Caco-2 (cell line): ENCODE measurements around the gene CLEC1A. TPM values are rescaled to one million over a fixed set of nuclear protein-coding genes. Genes with fewer than 3 reads are reported as not detected.

Experiments used
- BruUV-seq: library from RNA; stranded (reverse); fragments of 400-500 nt; replicated peaks from 2 replicates; lab custom pipeline; 2021; lab: Mats Ljungman, UMichigan
- CTCF ChIA-PET: fragments of 300-600 bp; sonication (Branson Sonifier 250); formaldehyde crosslinking; loops from one replicate; lab custom pipeline; 2022; ENCODE audit warnings: antibody characterized with exemption; lab: Charles Lee
- POLR2A ChIA-PET: fragments of 300-600 bp; sonication (Branson Sonifier 250); formaldehyde crosslinking; loops from one replicate; lab custom pipeline; 2022; ENCODE audit warnings: antibody characterized with exemption; lab: Charles Lee
- DNase-seq, 2 experiments: peaks; one replicate each; pipeline versions ENCODE4 v3.0.0 to v3.0.0-alpha.2; 2020 to 2022
- H3K27me3 ChIP-seq: replicated peaks from 2 replicates; pipeline ENCODE4 v1.6.0; 2011; ENCODE audit warnings: low read length; ENCODE audit not compliant: control insufficient read depth, insufficient read depth
- H3K36me3 ChIP-seq: 2 replicates; pipeline ENCODE4 v1.5.1; 2011; ENCODE audit warnings: low read length; ENCODE audit not compliant: control insufficient read depth, insufficient read depth
- H3K4me1 ChIP-seq: fragments of 250-450 bp; sonication (Bioruptor Pico); 2 replicates; pipeline ENCODE4 v1.5.1; 2020; ENCODE audit warnings: mild to moderate bottlenecking
- H3K4me3 ChIP-seq: 2 replicates; pipeline ENCODE4 v1.5.1; 2011; ENCODE audit warnings: low read depth, mild to moderate bottlenecking, control low read depth, low read length
- H3K9me3 ChIP-seq: fragments of 250-450 bp; sonication (Bioruptor Pico); 2 replicates; pipeline ENCODE4 v1.5.1; 2020; ENCODE audit warnings: mild to moderate bottlenecking, moderate library complexity
- H3K27ac Mint-ChIP-seq: one replicate; pipeline ENCODE4 v1.8.0; 2022; ENCODE audit warnings: mixed read lengths; ENCODE audit not compliant: unreplicated experiment
- H3K27me3 Mint-ChIP-seq: one replicate; pipeline ENCODE4 v1.8.0; 2022; ENCODE audit warnings: mixed read lengths; ENCODE audit not compliant: insufficient read depth, unreplicated experiment
- H3K36me3 Mint-ChIP-seq: one replicate; pipeline ENCODE4 v1.8.0; 2022; ENCODE audit warnings: mild to moderate bottlenecking, mixed read lengths; ENCODE audit not compliant: insufficient read depth, unreplicated experiment
- H3K4me1 Mint-ChIP-seq: one replicate; pipeline ENCODE4 v1.8.0; 2022; ENCODE audit warnings: low read depth, mixed read lengths; ENCODE audit not compliant: unreplicated experiment
- H3K4me3 Mint-ChIP-seq: one replicate; pipeline ENCODE4 v1.8.0; 2022; ENCODE audit warnings: mild to moderate bottlenecking, moderate library complexity, mixed read lengths; ENCODE audit not compliant: unreplicated experiment
- H3K9me3 Mint-ChIP-seq: one replicate; pipeline ENCODE4 v1.8.0; 2022; ENCODE audit warnings: mixed read lengths; ENCODE audit not compliant: unreplicated experiment
- intact Hi-C: fragments of 100-400 bp; cut with micrococcal nuclease; formaldehyde crosslinking; loops from one replicate; pipeline ENCODE4 v1.10.0; 2022; ENCODE audit not compliant: unreplicated experiment
- total RNA-seq: library from RNA; stranded (reverse); gene quantifications from 2 replicates; pipeline ENCODE4 v1.2.3, GENCODE V29; 2022
- TF ChIP-seq, protein P1 (sequence below), 2 experiments: fragments of 200-600 bp in 1 of 2; IDR thresholded peaks; 1 replicate in 1 of 2; 2 replicates in 1 of 2; pipeline versions ENCODE4 v1.5.1 to v1.8.0; 2011 to 2022; ENCODE audit warnings: antibody characterized with exemption in 1 of 2, control low read depth in 1 of 2, inconsistent platforms in 1 of 2, low read depth in 1 of 2, low read length in 1 of 2, mild to moderate bottlenecking in 1 of 2, moderate library complexity in 1 of 2; ENCODE audit not compliant: insufficient read depth in 1 of 2, severe bottlenecking in 1 of 2, unreplicated experiment in 1 of 2

CLEC1A gene
- total RNA-seq, 1 experiment from 2014 or later: not detected

DNA sequence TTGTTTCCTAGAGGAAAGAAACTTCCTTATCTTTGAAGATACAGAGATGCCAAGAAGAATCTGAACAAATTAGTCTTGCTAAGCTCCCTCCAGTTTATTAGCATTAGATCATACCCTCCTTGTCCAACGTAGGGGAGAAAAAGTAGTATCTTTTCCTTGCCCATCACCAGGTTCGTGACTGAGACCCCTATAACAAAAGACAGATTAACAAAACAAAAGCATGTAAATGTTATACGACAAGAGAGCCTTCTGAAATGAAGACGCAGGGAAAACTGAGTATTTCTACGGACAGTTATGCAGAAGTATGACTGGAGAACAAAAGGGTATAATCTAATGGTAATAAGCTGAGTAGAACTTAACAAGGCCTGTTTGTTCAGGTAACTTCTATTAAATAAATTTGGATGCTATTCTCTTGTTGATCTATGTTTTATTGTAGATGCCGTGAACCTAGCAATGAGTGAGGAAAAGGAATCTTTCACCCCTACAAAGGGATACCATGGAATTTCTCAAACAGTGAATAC is 34.1 kb upstream of the CLEC1A start:
- CTCF ChIA-PET: no interaction called here
- no peak for DNase-seq
- POLR2A ChIA-PET: no interaction called here
- Mint-ChIP-seq H3K27me3 (peaks cover 16% of the 10 kb centered on the region), H3K36me3 (no peaks in the 10 kb centered on the region), H3K4me3 (no peak overlapping the region), H3K27ac (no peak overlapping the region), H3K4me1 (no peaks in the 10 kb centered on the region), H3K9me3 (no peaks in the 10 kb centered on the region)
- no peaks in the 10 kb centered on the region for H3K27me3 ChIP-seq
- no peaks in the 10 kb centered on the region for H3K9me3 ChIP-seq
- no peak overlapping the region for H3K4me3 ChIP-seq
- intact Hi-C loops: no loop called here
- no peaks in the 10 kb centered on the region for H3K4me1 ChIP-seq
- H3K36me3 ChIP-seq: no peaks in the 10 kb centered on the region
- no TSS peak for BruUV-seq
- TF ChIP-seq, protein P1, sequence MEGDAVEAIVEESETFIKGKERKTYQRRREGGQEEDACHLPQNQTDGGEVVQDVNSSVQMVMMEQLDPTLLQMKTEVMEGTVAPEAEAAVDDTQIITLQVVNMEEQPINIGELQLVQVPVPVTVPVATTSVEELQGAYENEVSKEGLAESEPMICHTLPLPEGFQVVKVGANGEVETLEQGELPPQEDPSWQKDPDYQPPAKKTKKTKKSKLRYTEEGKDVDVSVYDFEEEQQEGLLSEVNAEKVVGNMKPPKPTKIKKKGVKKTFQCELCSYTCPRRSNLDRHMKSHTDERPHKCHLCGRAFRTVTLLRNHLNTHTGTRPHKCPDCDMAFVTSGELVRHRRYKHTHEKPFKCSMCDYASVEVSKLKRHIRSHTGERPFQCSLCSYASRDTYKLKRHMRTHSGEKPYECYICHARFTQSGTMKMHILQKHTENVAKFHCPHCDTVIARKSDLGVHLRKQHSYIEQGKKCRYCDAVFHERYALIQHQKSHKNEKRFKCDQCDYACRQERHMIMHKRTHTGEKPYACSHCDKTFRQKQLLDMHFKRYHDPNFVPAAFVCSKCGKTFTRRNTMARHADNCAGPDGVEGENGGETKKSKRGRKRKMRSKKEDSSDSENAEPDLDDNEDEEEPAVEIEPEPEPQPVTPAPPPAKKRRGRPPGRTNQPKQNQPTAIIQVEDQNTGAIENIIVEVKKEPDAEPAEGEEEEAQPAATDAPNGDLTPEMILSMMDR (IDR thresholded peaks at IDR 0.05; ENCODE audit: insufficient read depth in 1 of 2, low read depth in 1 of 2, low read length in 1 of 2, severe bottlenecking in 1 of 2, unreplicated experiment in 1 of 2): no peak

DNA sequence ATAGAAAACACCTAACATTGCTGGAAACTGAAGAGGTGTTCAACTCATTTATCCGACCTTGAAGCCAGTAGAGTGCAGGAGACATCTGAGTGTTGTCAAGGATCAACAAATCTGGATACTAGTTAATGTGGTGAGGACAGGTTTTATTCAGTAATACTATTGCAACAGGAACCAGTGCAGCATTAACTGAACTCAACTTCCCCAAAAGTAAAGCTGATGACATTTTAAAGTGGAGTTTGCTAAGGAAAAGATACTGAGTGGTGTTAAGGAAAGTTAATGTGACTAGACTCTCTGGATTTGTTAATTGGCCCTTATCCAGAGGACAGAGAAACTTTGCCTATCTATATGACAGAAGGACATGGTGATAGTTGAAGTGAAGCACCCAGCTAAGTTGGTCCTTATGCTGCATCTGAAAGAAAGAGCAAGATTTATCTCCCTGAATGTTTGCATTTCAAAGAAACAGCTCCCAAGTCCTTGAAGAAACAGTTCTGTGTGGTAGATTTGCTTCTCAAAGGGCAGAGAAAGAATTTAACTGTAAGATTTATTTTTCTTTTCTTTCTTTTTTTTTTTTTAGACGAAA is 32.4 kb upstream of the CLEC1A start:
- Histone ChIP-seq H3K4me1 (no peaks in the 10 kb centered on the region), H3K9me3 (no peaks in the 10 kb centered on the region), H3K27me3 (no peaks in the 10 kb centered on the region; the same call in 1 of the 2 replicates), H3K36me3 (no peaks in the 10 kb centered on the region), H3K4me3 (no peak overlapping the region)
- no peak for DNase-seq
- no peaks in the 10 kb centered on the region for H3K36me3 Mint-ChIP-seq
- ChIA-PET CTCF (interaction anchor here (0.6 kb wide), 1 partner anchor 383 kb away, joined by 3 read pairs; no protein-coding TSS in a partner anchor), POLR2A (no interaction called here)
- TF ChIP-seq, protein P1 (IDR thresholded peaks at IDR 0.05; ENCODE audit: insufficient read depth in 1 of 2, low read depth in 1 of 2, low read length in 1 of 2, severe bottlenecking in 1 of 2, unreplicated experiment in 1 of 2): no peak
- H3K9me3 Mint-ChIP-seq: no peaks in the 10 kb centered on the region
- intact Hi-C loops: no loop called here
- no peak overlapping the region for H3K4me3 Mint-ChIP-seq
- H3K4me1 Mint-ChIP-seq: no peaks in the 10 kb centered on the region
- no TSS peak for BruUV-seq
- peaks cover 23% of the 10 kb centered on the region for H3K27me3 Mint-ChIP-seq
- H3K27ac Mint-ChIP-seq: no peak overlapping the region

DNA sequence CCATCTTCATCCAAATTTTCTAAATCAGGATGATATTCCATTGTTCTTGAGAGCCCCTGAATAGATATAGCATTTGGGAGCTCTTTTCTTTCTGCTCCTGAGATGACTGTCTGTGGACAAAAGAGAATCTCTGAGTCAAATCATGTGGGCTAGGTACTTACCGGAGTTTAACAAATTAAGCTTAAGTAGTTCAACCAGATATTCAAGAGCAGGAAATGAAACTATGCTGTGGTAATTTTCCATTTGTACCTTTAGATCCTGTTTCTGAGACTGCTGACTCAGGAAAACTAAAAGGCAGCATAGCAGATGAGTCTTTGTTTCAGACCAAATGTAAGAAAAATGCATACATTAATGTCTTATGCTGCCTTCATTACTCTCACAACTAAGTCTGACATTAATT is 31.3 kb upstream of the CLEC1A start, which contains the start of gene CLEC7A:
Gene CLEC7A (minus strand): TSS at position 158 of the 400 bp plus-strand sequence. CDS start 117 bp downstream, at position 41.
- Histone ChIP-seq H3K27me3 (no peaks in the 10 kb centered on the region; the same call in 1 of the 2 replicates), H3K4me1 (no peaks in the 10 kb centered on the region), H3K4me3 (no peak within 1 kb of the TSS), H3K36me3 (no peaks in the 10 kb centered on the region), H3K9me3 (no peaks in the 10 kb centered on the region)
- peaks cover 29% of the 10 kb centered on the region for H3K27me3 Mint-ChIP-seq
- POLR2A ChIA-PET: no interaction called here
- no peak within 1 kb of the TSS for H3K27ac Mint-ChIP-seq
- TF ChIP-seq, protein P1 (IDR thresholded peaks at IDR 0.05; ENCODE audit: insufficient read depth in 1 of 2, low read depth in 1 of 2, low read length in 1 of 2, severe bottlenecking in 1 of 2, unreplicated experiment in 1 of 2): no peak
- CTCF ChIA-PET: no interaction called here
- H3K4me3 Mint-ChIP-seq: no peak within 1 kb of the TSS
- H3K9me3 Mint-ChIP-seq: no peaks in the 10 kb centered on the region
- BruUV-seq: no TSS peak
- intact Hi-C loops: no loop called here
- H3K36me3 Mint-ChIP-seq: no peaks in the 10 kb centered on the region
- no peak for DNase-seq
- no peaks in the 10 kb centered on the region for H3K4me1 Mint-ChIP-seq
